ENCODE data around the gene RIMBP3C.

DNA sequence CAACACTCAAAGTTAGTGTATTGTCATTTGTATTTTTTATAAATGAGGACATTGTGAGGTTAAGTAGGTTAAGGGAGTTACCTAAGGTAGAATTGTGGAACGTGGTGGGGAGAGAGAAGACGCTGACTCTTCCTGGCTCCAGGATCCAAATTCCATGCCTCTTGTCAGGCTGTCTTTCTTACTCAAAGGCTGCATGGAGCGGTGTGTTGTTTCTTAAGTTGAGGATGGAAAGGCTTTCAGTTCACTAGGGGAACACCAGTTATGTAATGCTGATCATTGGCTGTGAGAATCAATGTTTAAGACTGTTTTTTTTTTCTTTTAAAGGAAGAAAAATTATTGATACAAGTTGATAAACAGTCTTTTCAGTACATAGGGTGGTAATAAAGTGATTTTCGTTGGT is 19.1 kb upstream of the RIMBP3C start:
- TF ChIP-seq MLLT1 (IDR thresholded peaks at IDR 0.05) (no peak), POLR2AphosphoS5 (IDR thresholded peaks at IDR 0.05; ENCODE audit: low read length) (no peak), CTCF (IDR thresholded peaks at IDR 0.05 in 2 of 3, conservative IDR thresholded peaks at IDR 0.05 in 1 of 3; ENCODE audit: control insufficient read depth in 2 of 3, extremely low read depth in 1 of 3, insufficient read depth in 1 of 3, low read depth in 3 of 3, low read length in 3 of 3) (no peak), USF1 (IDR thresholded peaks at IDR 0.05; ENCODE audit: borderline replicate concordance, extremely low read length, insufficient read depth, low read depth, low read length) (no peak)

All from GM12878 (cell line).